Glomerular visceral epithelial cell (primary cell): ENCODE data around the gene NCS1.
A peak's percentile ranks its signal among the peaks of the same experiment; 100 is the strongest.

Experiments used
- DNase-seq: peaks from one replicate; pipeline ENCODE4 v3.0.0-alpha.2; 2016; ENCODE audit errors: extremely low spot score

NCS1 gene

DNA sequence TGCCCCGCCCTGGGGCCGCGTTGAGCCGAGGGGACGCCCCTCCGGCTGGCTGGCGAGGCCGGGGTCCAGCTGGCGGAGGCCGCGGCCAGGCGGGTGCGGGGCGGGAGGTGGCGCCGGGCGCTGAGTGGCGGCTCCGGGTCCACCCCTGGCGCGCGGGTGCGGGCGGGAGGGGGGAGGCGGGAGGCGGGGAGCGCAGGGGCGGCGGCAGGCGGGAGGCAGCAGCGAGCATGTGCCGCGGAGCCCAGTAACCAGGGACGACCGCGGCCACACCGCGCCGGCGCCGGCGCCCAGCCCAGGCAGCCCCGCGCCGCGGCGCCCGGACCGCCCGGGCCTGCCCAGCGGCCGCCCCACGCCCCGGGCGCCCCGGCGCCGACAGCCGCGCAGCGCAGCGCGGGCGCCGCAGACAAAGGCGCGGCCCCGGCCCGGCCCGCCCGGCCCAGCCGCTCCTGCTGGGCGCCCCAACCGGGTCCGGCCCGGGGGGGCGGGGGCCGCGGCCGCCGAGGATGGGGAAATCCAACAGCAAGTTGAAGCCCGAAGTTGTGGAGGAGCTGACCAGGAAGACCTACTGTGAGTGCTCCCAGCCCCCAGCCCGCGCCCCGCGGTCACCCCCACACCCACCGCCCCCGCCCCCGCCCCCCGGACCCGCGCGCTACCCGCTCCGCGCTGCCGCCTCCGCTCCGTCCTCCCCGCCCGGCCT, at the start of gene NCS1:
Gene NCS1 (plus strand): TSS at position 244 of the 697 bp plus-strand sequence. CDS start 260 bp downstream, at position 504.
- peak; percentile 77 for DNase-seq

DNA sequence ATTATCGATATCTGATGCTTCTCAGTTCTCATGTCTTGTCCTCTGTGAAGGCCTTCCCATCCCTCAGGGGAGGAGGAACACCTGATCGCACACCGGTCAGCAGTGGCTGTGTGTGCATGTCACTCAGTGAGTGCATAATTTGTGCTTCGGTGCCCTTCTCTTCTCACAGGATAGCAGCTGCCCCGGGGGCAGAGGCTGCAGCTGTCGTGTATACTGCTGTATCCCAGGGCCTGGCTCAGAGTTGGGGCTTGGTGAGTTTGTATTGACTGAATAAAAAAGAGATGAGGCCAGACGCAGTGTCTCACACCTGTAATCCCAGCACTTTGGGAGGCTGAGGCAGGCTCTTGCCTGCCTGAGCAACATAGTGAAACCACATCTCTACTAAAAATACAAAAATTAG, 49.7 kb upstream of the NCS1 start:
- DNase-seq, result no peak

DNA sequence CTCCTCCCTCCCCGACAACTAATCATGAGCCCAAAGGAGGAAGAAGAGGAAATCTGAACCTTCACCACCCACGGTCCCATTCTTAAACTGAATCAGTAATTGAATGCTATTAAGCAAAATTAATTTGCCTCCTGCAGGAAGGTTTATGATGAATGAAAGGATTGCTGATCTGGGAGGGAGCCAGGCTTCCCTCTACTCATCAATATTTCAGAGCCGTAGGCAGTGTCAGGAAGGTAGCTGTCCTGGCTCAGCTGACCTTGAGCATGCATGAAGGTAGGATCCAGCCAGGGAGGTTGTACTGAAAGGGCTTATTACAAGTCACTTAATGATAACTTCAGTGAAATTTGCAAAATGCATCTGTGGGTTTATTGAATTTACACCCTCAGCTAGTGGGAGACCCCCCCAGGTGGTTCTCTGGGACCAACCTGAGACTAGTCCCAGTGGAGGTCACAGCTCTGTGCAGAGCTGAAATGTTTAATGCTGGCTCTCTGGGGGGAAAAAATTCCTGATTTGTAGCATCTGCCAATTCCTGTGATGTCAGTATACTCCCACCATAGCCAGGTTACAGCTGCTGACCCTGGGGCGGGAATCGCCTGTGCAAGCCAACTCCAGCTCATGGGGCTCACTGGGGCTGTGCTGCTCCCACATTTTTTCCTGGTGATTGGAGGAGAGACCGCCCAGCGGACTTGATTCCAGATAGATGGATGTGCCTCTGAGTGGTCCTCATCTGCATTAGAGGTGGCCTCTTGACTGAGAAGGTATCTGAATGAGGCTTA, 47.9 kb upstream of the NCS1 start:
- DNase-seq, result no peak

DNA sequence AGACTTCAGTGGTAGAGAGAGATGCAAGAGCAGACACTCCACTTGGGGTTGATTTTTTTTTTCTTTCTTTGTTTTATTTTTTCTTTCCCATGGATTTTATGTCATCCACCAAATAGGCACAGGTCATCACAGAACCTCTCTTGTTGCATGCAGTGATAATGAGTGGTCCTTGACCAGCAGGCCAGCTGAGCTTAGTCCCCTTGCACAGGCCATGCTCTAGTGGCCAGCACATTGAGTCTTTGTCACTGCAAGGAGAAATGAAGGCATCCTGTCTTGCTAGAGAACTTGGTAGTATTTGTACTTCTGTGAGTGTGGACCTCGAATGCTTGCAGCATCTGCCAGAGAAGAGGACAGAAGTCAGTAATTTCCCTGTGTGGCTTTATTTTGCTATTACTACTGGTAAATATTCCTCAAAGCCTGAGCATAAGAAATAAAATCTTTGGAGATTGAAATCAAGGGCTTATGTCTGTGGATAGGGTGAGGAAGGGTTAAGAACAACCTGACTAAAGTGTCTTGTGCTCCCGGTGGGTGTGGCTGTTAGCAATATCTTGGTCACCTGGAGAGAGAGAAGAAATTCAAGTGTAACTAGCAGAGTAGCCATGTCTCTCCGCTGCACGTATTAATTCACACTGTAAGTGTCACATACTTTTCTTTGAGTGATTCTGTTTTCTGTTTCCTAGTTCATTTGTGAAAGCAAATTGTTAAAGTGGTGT, 45.3 kb upstream of the NCS1 start:
- DNase-seq, result no peak

DNA sequence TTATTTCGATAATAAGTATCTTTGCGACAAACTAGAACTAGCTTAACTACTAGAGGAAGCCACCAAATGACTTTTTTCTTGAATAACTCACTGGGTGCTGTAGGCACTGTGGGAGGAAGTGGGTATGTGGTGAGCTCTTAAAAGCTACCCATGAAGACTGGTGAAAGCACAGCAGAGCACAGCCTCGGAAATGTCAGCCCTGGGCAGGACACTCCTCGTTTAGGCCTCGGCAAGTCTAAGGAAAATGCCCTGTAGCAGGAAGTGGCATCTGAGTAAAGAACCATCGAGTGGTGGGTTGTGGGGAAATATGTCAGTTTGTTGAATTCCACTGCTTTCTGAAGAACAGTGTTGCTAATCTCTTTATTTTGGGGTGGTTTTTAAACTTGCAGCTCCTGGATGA, 44.0 kb upstream of the NCS1 start:
- DNase-seq, result peak; percentile 57

DNA sequence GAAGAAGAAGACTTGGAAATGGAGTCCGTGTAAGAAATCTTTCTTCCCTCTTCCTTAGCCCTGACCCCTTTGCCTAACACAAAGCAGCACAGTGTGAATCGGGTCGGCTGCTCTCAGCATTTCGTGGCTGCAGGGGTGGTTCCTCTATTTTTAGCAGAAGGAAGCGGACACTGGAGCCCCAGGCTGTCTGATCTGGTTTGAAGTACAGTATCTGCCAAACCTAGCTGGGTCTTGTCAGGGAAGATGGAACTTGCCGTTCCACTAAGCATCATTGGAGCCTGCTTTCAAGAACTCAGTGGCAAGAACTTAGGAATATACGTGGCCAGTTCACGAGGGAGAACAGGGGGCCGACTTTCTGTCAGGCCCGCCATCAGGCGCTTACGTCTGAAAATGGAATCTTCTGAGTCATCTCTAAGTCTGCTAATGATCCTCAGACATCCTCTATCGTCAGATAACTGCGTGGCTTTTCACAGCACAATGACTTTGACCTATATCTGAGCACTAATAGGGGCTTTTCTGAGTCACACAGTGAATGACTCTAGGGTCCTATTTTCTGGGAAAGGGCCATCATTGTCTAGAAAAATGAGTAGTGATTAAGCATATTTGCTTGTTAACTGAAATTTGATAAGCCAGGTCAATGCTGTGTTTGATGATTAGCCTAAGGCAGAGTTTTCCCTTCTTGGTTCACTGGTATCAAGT, 43.3 kb upstream of the NCS1 start:
- peak; percentile 81 for DNase-seq

DNA sequence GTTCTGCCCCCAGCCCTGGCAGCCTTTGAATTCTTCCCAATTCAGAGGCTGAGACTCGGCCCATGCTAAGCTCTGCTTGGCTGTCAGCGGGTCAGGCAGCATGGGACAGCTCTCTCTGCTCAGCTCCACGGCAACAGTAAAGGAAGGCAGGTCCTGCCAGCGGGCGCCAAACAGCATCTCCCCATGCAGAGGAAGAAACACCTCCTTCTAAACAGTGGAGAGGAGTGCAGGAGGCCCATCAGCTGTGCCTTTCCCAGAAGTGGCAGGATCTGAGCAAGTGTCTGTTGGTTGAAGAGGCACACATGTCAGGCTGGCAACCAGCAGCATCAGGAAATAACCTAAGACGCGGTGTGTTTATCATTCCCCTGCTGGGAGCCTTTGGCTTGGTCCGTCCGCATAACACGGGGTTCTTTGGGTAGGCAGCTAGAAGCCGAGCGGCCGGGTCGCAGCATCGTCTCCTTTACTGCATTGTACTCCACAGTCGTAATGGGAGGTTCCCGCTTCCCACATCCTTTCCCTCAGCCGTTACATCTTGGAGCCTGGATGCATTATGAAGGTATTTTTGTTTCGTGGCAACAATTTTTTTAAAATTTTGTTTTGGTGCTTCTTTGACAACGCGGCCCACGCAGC, 42.7 kb upstream of the NCS1 start:
- DNase-seq, result no peak

DNA sequence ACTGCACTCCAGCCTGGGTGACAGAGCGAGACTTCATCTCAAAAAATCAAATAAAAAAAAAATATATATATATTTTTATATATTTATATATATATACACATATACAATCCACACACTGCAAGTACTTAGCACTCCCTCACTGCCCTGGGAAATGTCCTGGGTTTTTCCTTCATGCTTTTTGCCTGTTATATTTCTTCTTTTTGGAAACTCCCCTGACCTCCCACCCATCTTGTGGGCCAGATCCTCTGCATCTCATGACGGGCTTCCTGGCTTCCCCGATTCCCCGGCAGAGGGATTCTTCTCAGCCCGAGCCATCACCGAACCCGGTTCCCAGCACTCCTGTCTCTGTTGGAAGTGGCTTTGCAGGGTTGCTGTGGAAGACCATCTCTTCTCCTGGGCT, 39.5 kb upstream of the NCS1 start:
- DNase-seq, result no peak

DNA sequence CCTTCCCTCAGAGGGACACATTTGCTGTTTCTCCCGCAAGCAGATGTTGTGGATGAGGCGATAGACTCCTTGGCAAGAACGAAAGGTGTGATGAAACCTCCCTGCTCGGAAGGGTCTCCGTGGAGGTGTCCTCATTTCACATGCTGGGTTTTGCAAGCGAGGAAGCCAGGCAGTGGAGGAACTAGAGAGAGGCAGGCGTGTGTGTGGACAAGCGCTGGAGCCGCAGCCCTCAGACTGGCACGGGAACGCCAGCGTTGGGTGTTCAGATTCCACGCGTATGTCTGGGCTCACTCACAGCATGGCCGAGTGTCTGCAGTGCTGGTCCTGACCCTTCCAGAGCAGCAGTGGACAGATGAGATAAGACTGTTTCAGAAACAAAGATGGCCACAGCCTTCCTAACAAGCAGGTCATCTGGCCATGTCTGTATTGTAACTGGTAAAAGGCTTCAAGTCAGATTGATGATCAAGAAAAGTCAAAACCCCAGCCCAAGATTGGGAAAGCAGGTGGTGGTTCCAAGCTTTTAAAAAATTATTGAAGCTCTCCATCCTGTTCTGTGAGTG, 35.0 kb upstream of the NCS1 start:
- DNase-seq, result no peak

DNA sequence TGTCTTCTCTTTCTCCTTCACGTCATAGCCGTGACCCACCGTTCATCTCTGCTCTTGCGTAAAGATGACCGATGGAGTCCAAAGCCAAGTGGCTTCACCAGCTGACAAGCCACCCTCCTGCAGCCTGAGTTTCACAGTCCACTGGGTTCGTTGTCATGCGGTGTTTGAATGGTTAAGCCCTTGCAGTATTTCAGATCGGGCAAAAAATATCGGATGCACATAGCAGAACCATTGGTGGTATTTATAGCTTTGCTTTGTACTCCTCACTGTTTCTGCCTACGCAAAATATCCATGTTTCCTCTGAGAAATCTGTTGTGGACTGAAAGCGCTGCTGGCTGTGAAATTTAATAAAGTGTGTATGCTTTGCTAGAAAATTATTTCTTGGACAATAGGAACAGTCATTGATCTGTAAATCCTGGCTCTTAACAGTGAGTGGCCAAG, 34.5 kb upstream of the NCS1 start:
- no peak for DNase-seq

DNA sequence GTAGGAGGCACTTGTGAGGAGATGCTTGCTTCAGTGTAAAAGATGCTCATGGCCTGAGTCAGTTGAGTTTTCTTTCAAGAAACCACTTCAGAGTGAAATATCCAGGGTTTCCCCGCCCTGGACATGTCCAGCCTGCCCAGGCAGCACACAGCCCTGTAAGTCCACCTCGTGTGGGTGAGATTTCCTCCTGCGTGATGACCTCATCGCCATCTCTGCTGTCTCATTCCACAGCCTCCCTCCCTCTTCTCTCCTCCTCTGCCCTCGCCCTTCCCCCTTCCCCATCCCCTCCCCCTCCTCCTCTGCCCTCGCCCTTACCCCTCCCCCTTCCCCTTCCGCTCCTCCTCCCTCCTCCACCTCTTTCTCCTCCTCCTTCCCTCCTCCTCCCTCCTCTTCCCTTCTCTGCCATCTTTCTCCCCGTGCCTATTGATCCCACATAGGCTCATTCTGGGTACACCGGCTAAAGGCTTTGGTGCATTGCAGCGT, 34.0 kb upstream of the NCS1 start:
- peak; percentile 90 for DNase-seq

DNA sequence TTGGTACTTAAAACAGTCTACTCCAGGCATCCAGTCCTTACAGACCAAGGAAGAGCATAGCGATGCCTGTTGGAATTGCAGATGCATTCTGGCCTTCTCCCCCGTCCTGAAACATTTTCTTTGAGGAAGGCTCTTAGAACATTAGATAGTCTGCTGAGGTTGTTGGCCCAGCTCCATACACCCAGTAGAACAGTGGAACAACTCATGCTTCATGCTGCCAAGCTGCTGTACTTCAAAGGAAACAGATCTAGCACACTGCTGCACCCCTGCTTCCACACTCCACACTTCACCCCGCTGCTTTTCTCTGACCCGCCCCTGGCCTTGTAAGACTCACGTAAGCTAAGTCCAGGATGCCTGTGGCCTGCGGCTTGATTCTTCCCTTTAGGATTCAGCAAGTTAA, 33.4 kb upstream of the NCS1 start:
- peak; percentile 81 for DNase-seq

DNA sequence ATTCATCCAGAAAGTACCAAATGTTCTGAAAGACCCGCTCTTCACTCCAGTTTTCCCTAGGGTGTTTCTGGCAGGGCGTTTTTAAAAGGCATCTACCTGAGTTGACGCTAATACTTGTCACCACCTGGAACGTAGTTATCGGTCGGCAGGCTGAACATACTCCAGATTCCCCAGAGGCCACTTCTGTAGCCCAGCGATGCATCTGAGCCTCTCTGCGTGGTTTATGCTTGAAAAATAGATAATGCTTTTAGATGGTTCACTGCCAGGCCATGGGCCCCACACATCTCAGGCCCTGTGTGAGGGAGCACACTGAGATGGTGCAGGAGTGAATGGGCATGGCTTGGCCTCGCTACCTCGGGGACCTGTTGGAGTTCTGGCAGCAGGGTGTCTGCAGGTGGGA, 33.0 kb upstream of the NCS1 start:
- no peak for DNase-seq

DNA sequence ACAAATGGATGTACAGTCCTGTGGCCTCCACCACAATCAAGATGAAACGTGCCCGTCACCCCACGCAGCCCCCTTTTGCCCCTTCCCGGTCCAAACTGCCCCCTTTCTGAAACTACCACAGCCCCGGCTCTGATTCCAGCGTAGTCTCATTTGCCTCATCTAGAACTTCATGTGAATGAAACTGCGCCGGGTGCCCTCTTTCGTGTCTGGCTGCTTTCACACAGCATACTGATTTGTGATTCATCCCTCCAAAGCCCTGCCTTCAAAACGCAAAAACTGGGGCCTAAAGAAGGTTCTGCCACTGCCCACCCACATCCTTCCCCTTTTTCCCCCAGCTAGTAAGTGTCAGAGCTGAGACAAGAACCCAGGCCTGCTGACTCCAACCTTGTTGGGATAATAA, 31.5 kb upstream of the NCS1 start:
- no peak for DNase-seq

DNA sequence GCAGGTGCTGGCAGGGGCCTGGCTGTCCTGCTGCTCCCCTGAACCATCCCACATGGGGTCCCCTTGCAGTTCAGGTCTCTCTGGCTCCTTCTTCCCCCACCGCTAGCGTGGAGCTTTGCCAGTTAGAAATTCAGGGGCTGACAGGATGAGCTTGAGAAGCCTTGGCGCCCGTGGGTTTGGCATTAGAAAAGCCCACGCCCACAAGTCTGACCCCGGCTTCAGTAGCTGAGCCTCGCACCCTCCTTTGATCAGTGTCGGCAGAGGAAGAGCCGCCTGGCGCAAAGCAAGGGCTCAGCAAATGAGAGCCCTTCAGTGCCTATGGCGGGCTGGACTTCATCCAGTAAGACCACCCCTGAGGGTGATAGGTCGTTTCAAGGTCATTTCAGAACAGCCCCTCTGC, 30.1 kb upstream of the NCS1 start:
- no peak for DNase-seq

DNA sequence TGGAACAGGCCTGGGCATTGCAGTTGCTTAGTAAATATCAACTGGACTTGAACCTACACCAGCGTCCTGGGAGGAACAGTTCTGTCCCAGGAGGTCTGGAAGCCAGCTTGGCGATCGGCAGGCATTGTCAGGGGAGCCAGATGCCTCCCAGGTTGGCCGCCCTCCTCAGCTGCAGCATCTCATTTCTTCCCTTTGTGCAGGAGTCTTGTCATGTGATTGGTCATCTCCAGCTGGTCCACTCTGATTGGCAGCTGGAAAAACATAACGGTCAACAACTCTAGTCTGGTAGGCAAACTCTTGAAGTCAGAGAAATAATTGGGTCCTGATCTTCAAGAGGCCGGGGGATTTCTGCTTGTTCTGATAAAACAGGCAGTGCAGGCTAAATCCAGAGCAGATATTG, 29.6 kb upstream of the NCS1 start:
- DNase-seq, result no peak

DNA sequence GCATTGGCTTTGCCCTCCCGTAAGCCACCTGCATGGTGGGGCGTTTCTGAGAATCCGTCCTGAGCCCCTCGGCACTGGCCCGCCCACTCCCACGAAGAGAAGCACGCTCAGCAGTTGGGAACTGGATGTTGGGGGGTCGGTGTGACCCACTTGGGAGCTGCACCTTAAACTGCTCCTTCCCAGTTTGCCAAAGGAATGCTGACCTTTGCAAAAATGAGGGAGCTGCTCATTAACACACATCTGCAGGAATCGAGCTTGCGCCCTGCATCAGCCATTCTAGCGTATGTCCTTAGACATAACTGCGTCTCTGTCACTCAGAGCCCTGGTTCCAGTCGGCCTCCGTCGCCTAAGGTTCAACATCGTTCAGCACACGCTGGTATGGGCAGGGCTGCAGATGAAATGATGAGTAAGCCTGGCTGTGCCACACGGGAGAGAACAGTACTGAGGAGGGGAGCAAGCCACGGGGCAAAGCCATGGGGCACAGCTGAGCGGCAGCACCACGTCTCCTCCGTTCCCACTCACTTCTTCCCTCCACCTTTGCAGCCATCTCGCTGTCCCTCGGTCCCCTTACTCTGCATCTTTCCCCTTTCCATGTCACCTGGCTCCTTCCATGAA, 28.8 kb upstream of the NCS1 start:
- no peak for DNase-seq

DNA sequence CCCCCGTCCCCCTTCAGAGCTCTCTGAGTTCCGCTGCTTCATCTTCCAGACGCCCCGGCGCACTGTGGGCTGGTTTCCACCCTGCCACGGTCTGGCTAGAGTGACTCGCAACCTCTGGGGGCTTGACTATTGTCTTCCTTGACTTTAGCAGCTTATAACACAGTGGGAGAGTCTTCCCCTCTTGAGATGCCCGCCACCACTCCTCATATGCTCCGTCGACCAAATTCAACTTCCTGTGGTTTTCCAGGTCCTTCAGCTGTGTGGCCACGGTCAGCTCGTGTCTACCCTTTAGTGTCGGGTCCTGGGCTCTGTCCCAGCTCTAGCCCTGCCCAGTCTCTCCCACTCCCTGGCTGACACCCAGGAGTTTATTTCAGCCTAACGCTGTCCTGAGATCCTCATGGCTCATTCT, 28.2 kb upstream of the NCS1 start:
- peak; percentile 79 for DNase-seq

DNA sequence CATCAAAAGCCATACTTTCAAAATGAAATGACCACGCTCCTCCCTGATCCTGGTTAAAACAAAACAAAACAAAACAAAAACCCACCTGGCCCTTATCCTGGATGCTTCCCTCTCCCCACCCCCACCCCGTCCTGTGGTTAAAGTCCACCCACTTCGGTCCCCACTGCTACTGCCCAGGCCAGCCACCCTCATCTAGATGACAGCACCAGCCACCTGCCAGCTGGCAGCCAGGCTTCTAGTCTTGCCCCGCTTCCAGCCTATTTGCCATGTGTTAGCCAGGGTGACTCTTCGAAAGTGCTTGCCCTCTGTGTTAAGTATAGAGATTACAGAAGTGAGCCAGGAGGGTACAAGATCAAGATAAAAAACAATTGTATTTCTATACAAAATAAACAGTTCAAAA, 27.5 kb upstream of the NCS1 start:
- DNase-seq, result no peak

DNA sequence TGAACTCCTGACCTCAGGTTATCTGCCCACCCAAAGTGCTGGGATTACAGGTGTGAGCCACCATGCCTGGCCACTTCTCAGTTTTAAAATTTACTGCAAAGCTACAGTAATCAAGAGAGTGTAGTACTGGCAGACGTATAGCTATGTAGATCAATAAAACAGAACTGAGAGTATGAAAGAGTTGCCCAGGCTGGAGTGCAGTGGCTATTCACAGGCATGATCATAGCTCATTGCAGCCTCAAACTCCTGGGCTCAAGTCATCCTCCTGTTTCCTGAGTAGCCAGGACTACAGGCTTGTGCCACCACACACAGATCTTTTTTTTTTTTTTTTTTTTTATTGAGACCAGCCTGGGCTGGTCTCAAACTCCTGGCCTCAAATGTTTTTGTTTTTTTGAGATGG, 26.5 kb upstream of the NCS1 start:
- DNase-seq, result no peak

DNA sequence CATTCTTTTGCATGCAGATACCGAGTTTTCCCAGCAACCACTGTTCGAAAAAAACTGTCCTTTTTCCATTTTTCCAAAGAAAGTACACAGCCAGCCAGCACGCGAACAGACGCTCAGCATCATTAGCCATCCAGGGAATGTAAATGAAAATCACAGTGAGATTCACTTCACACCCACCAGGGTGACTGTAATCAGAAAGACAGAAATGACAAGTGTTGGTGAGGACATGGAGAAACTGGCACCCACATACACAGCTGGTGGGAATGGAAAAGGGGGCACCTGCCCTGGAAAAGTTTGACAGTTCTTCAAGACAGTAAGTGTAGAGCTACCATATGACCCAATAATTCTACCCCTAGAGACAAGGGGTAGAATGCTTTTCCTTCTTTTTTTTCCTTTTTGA, 25.0 kb upstream of the NCS1 start:
- no peak for DNase-seq
